Neural cell (in vitro differentiated cells): ENCODE results near the gene UBE2O. TPM values are rescaled to one million over a fixed set of nuclear protein-coding genes. Genes with fewer than 3 reads are reported as not detected.

Source experiments
- H2AFZ ChIP-seq: fragments of 200-600, 300-800 bp; sonication (generic), shearing (Covaris generic); 2 replicates; pipeline ENCODE4 v1.6.0; 2014; ENCODE audit warnings: low read depth, mild to moderate bottlenecking, antibody characterized with exemption, low read length, moderate library complexity
- H3F3A ChIP-seq: fragments of 200-600 bp; shearing (Covaris generic); 2 replicates; pipeline ENCODE4 v1.6.1; 2016; ENCODE audit warnings: mild to moderate bottlenecking, moderate library complexity, mixed read lengths, antibody characterized with exemption, low read length; ENCODE audit not compliant: insufficient read depth, poor library complexity, severe bottlenecking
- H3K27ac ChIP-seq: fragments of 200-600, 300-800 bp; sonication (generic), shearing (Covaris generic); 2 replicates; pipeline ENCODE4 v1.5.1; 2014; ENCODE audit warnings: mild to moderate bottlenecking, low read length, moderate library complexity
- H3K27me3 ChIP-seq: fragments of 300-800, 200-600 bp; sonication (generic), shearing (Covaris generic); 2 replicates; pipeline ENCODE4 v1.6.0; 2014; ENCODE audit warnings: mild to moderate bottlenecking, low read depth, low read length, moderate library complexity; ENCODE audit not compliant: insufficient read depth
- H3K36me3 ChIP-seq: fragments of 300-800, 200-600 bp; sonication (generic), shearing (Covaris generic); 2 replicates; pipeline ENCODE4 v1.5.1; 2014; ENCODE audit warnings: mild to moderate bottlenecking, antibody characterized with exemption, low read length, moderate library complexity; ENCODE audit not compliant: insufficient read depth
- H3K4me2 ChIP-seq: fragments of 300-800, 200-600 bp; sonication (generic), shearing (Covaris generic); 2 replicates; pipeline ENCODE4 v1.6.0; 2014; ENCODE audit warnings: mild to moderate bottlenecking, low read length
- H3K4me3 ChIP-seq: fragments of 300-800, 200-600 bp; sonication (generic), shearing (Covaris generic); 2 replicates; pipeline ENCODE4 v1.5.1; 2014; ENCODE audit warnings: mild to moderate bottlenecking, low read length, moderate library complexity
- H3K79me2 ChIP-seq: fragments of 200-600 bp; shearing (Covaris generic); replicated peaks from 2 replicates; pipeline ENCODE4 v1.6.0; 2014; ENCODE audit warnings: mild to moderate bottlenecking, low read length, moderate library complexity; ENCODE audit not compliant: insufficient read depth
- H3K9ac ChIP-seq: fragments of 300-800, 200-600 bp; sonication (generic), shearing (Covaris generic); 2 replicates; pipeline ENCODE4 v1.6.1; 2016; ENCODE audit warnings: mild to moderate bottlenecking, low read length, mixed read lengths
- H3K9me2 ChIP-seq: fragments of 200-600 bp; shearing (Covaris generic); 2 replicates; pipeline ENCODE4 v1.6.1; 2016; ENCODE audit warnings: mild to moderate bottlenecking, low read length, mixed read lengths; ENCODE audit not compliant: insufficient read depth
- H3K9me3 ChIP-seq: fragments of 200-600, 300-800 bp; sonication (generic), shearing (Covaris generic); 2 replicates; pipeline ENCODE4 v1.6.1; 2016; ENCODE audit warnings: mild to moderate bottlenecking, mixed run types, low read length, moderate library complexity, mixed read lengths
- H4K20me1 ChIP-seq: fragments of 200-600 bp; shearing (Covaris generic); 2 replicates; pipeline ENCODE4 v1.6.1; 2016; ENCODE audit warnings: mild to moderate bottlenecking, mixed run types; ENCODE audit not compliant: insufficient read depth
- EP300 ChIP-seq: fragments of 450-650 bp; conservative IDR thresholded peaks from 2 replicates; pipeline ENCODE4 v1.6.1; 2014; ENCODE audit warnings: antibody characterized with exemption, mild to moderate bottlenecking, moderate library complexity; ENCODE audit not compliant: poor library complexity, severe bottlenecking
- EZH2 ChIP-seq: fragments of 200-600, 300-800 bp; shearing (Covaris generic), sonication (generic); IDR thresholded peaks from 2 replicates; pipeline ENCODE4 v1.6.1; 2014; ENCODE audit warnings: antibody characterized with exemption, low read length, borderline replicate concordance, mild to moderate bottlenecking; ENCODE audit not compliant: insufficient read depth, poor library complexity, severe bottlenecking
- MXI1 ChIP-seq: fragments of 450-650 bp; conservative IDR thresholded peaks from 2 replicates; pipeline ENCODE4 v1.6.1; 2014; ENCODE audit warnings: antibody characterized with exemption, mild to moderate bottlenecking; ENCODE audit not compliant: poor library complexity, severe bottlenecking
- POLR2AphosphoS5 ChIP-seq: IDR thresholded peaks from 2 replicates; pipeline ENCODE4 v1.6.1; 2012
- RAD21 ChIP-seq: fragments of 450-650 bp; conservative IDR thresholded peaks from 2 replicates; pipeline ENCODE4 v1.6.1; 2014; ENCODE audit warnings: antibody characterized with exemption, mild to moderate bottlenecking, moderate library complexity
- REST ChIP-seq: IDR thresholded peaks from 2 replicates; pipeline ENCODE4 v1.6.1; 2012; ENCODE audit warnings: borderline replicate concordance
- SMC3 ChIP-seq: fragments of 450-650 bp; conservative IDR thresholded peaks from 2 replicates; pipeline ENCODE4 v1.6.1; 2014; ENCODE audit warnings: antibody characterized with exemption, mild to moderate bottlenecking, moderate library complexity; ENCODE audit not compliant: poor library complexity
- TAF1 ChIP-seq: IDR thresholded peaks from 2 replicates; pipeline ENCODE4 v1.6.1; 2012; ENCODE audit warnings: low read depth
- polyA plus RNA-seq: library from polyadenylated mRNA; depleted of rRNA; stranded (reverse); fragments of >200 nt; gene quantifications from 2 replicates; pipeline ENCODE4 v1.2.3, GENCODE V29; 2014
- TF ChIP-seq, protein P1 (sequence below): fragments of 450-650 bp; IDR thresholded peaks from 2 replicates; pipeline ENCODE4 v1.5.1; 2014; ENCODE audit warnings: antibody characterized with exemption, mild to moderate bottlenecking, moderate library complexity; ENCODE audit not compliant: poor library complexity, severe bottlenecking

The UBE2O gene
- polyA plus RNA-seq, 1 donor from 2014 or later, result 28.0 TPM

DNA sequence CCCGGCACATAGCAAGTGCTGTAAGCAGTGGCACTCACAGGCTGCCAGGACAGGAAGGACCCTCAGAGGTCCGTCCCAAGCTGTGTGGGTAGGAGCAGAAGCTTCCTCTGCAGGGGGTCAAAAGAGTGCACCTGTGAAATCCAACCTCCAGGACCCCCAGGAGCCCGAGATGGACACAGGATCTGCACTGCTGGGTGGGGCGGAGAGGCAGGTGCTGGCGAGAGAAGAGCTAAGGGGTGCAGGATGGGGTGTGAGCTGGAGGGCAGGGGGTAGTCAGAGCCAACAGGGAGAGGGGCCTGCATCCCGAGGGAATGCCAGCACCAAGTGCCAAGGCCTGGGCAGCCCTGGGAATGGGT, 13.8 kb upstream of the UBE2O start:
- H3K9me2 ChIP-seq, result no peaks in the 10 kb centered on the region
- no peaks in the 10 kb centered on the region for H3K9me3 ChIP-seq
- H4K20me1 ChIP-seq, result no peaks in the 10 kb centered on the region
- H3K79me2 ChIP-seq, result no peaks in the 10 kb centered on the region
- H3K4me3 ChIP-seq, result no peak overlapping the region
- H2AFZ ChIP-seq, result no peak overlapping the region
- H3K9ac ChIP-seq, result no peak overlapping the region
- no peaks in the 10 kb centered on the region for H3K27me3 ChIP-seq
- H3K36me3 ChIP-seq, result no peaks in the 10 kb centered on the region
- no peak overlapping the region for H3K27ac ChIP-seq
- TF ChIP-seq SMC3, result no peak
- no peak overlapping the region for H3K4me2 ChIP-seq
- no peaks in the 10 kb centered on the region for H3F3A ChIP-seq

GRCh38 chr17:76462556-76463290, 9.8 kb upstream of the UBE2O start:
- no peaks in the 10 kb centered on the region for H4K20me1 ChIP-seq
- H3K4me2 ChIP-seq, result no peak overlapping the region
- no peaks in the 10 kb centered on the region for H3F3A ChIP-seq
- H3K9ac ChIP-seq, result no peak overlapping the region
- no peak overlapping the region for H3K4me3 ChIP-seq
- no peaks in the 10 kb centered on the region for H3K9me2 ChIP-seq
- no peak overlapping the region for H3K27ac ChIP-seq
- TF ChIP-seq REST (no peak), TAF1 (no peak)
- H2AFZ ChIP-seq, result no peak overlapping the region
- H3K79me2 ChIP-seq, result no peaks in the 10 kb centered on the region
- H3K27me3 ChIP-seq, result no peaks in the 10 kb centered on the region
- H3K36me3 ChIP-seq, result no peaks in the 10 kb centered on the region
- no peaks in the 10 kb centered on the region for H3K9me3 ChIP-seq

DNA sequence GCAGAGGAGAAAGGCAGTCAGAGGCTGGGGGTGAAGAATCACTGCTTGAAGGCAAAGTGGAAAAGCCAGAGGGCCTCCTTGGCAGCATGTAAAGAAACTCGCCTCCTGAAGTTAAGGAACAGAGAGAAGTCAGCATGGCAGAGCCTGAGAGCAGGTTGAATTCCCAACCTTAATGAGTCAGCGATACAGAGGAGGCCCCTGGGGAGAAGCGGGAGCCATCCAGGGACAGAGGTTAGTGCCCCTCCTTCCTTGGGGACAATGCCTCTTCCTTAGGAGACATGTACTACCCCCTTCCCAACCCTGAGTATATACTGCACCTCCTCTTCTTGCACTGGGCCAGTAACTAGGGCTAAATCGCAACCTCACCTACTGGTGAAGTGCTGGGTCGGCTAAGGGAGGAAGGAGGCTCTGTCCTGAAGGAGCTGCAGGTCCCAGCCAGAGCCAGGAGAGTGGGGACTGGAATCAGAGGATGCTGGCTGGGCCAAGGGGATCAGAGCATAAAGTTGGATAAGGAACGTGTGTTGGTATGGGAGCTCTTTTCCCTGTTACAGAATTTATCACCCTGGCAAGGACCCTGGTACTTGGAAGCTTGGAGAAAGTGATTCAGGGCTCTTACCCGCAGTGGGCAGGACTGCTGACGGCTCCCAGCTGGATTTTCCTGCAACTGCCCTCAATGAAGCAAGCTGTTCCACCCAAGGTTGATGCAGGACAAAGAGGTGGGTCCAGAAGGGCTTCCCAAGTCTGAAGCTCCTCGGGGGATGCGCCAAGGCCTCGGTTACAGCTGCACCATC, 9.0 kb upstream of the UBE2O start:
- H3K9me2 ChIP-seq, result no peaks in the 10 kb centered on the region
- no peaks in the 10 kb centered on the region for H3K79me2 ChIP-seq
- no peaks in the 10 kb centered on the region for H3F3A ChIP-seq
- no peak overlapping the region for H3K27ac ChIP-seq
- H3K27me3 ChIP-seq, result no peaks in the 10 kb centered on the region
- H3K4me3 ChIP-seq, result no peak overlapping the region
- no peak overlapping the region for H3K9ac ChIP-seq
- H3K36me3 ChIP-seq, result no peaks in the 10 kb centered on the region
- H3K9me3 ChIP-seq, result no peaks in the 10 kb centered on the region
- no peak for TF ChIP-seq MXI1
- TF ChIP-seq, protein P1, sequence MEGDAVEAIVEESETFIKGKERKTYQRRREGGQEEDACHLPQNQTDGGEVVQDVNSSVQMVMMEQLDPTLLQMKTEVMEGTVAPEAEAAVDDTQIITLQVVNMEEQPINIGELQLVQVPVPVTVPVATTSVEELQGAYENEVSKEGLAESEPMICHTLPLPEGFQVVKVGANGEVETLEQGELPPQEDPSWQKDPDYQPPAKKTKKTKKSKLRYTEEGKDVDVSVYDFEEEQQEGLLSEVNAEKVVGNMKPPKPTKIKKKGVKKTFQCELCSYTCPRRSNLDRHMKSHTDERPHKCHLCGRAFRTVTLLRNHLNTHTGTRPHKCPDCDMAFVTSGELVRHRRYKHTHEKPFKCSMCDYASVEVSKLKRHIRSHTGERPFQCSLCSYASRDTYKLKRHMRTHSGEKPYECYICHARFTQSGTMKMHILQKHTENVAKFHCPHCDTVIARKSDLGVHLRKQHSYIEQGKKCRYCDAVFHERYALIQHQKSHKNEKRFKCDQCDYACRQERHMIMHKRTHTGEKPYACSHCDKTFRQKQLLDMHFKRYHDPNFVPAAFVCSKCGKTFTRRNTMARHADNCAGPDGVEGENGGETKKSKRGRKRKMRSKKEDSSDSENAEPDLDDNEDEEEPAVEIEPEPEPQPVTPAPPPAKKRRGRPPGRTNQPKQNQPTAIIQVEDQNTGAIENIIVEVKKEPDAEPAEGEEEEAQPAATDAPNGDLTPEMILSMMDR, result no peak
- no peak for TF ChIP-seq REST
- no peak for TF ChIP-seq POLR2AphosphoS5
- TF ChIP-seq RAD21, result no peak
- TF ChIP-seq TAF1, result no peak
- TF ChIP-seq SMC3, result no peak
- no peak for TF ChIP-seq EP300
- TF ChIP-seq EZH2, result no peak
- no peaks in the 10 kb centered on the region for H4K20me1 ChIP-seq
- H2AFZ ChIP-seq, result no peak overlapping the region
- H3K4me2 ChIP-seq, result no peak overlapping the region
